Osteoblast (primary cell): ENCODE measurements around the gene RNGTT. TPM values are rescaled to one million over a fixed set of nuclear protein-coding genes. Genes with fewer than 3 reads are reported as not detected.

ENCODE experiments used
- DNase-seq: peaks from one replicate; pipeline ENCODE4 v3.0.0; 2011; ENCODE audit warnings: low spot score, mixed read lengths; ENCODE audit not compliant: insufficient read length; ENCODE audit errors: missing footprints
- H2AFZ ChIP-seq: 2 replicates; pipeline ENCODE4 v1.6.0; 2011; ENCODE audit warnings: mild to moderate bottlenecking, low read length
- H3K27ac ChIP-seq: 2 replicates; pipeline ENCODE4 v1.5.1; 2011; ENCODE audit warnings: mild to moderate bottlenecking, low read depth, low read length, moderate library complexity
- H3K27me3 ChIP-seq: 2 replicates; pipeline ENCODE4 v1.6.0; 2012; ENCODE audit warnings: mild to moderate bottlenecking, control low read depth, inconsistent platforms, low read length, moderate library complexity; ENCODE audit not compliant: insufficient read depth
- H3K36me3 ChIP-seq: 2 replicates; pipeline ENCODE4 v1.5.1; 2011; ENCODE audit warnings: mild to moderate bottlenecking, low read length, control low read depth, moderate library complexity; ENCODE audit not compliant: insufficient read depth
- H3K4me1 ChIP-seq: 2 replicates; pipeline ENCODE4 v1.5.1; 2011; ENCODE audit warnings: mild to moderate bottlenecking, low read length, control low read depth, moderate library complexity; ENCODE audit not compliant: insufficient read depth
- H3K4me2 ChIP-seq: 2 replicates; pipeline ENCODE4 v1.6.0; 2011; ENCODE audit warnings: mild to moderate bottlenecking, low read length; ENCODE audit not compliant: insufficient read depth
- H3K4me3 ChIP-seq: fragments of 200-600 bp; sonication (generic); 3 replicates; pipeline ENCODE4 v1.5.1; 2012; ENCODE audit warnings: mild to moderate bottlenecking, low read length, inconsistent platforms; ENCODE audit not compliant: insufficient read depth
- H3K79me2 ChIP-seq: 2 replicates; pipeline ENCODE4 v1.6.0; 2012; ENCODE audit warnings: mild to moderate bottlenecking, low read length, control low read depth, inconsistent platforms; ENCODE audit not compliant: insufficient read depth
- H3K9me3 ChIP-seq: 2 replicates; pipeline ENCODE4 v1.5.1; 2011; ENCODE audit warnings: low read depth, low read length, control low read depth
- H4K20me1 ChIP-seq: 2 replicates; pipeline ENCODE4 v1.6.0; 2012; ENCODE audit warnings: mild to moderate bottlenecking, low read length, control low read depth; ENCODE audit not compliant: insufficient read depth
- CTCF ChIP-seq: IDR thresholded peaks from 2 replicates; pipeline ENCODE4 v1.5.1; 2011; ENCODE audit warnings: mild to moderate bottlenecking, low read depth, low read length, moderate library complexity; ENCODE audit errors: extremely low read depth
- total RNA-seq: library from RNA; depleted of rRNA; stranded (reverse); fragments of >200 nt; gene quantifications from 2 replicates; pipeline ENCODE4 v1.2.3, GENCODE V29; 2012

Gene RNGTT
- total RNA-seq, 1 donor, result 19.2 TPM

GRCh38 chr6:88611721-88612120, 351.7 kb downstream of the RNGTT start:
- Histone ChIP-seq H3K27me3 (no peaks in the 10 kb centered on the region), H3K36me3 (peaks cover 4% of the 10 kb centered on the region), H3K4me1 (no peaks in the 10 kb centered on the region), H4K20me1 (no peaks in the 10 kb centered on the region), H3K79me2 (no peaks in the 10 kb centered on the region), H2AFZ (no peak overlapping the region), H3K4me3 (no peak overlapping the region), H3K27ac (no peak overlapping the region), H3K9me3 (no peaks in the 10 kb centered on the region), H3K4me2 (no peak overlapping the region)
- no peak for DNase-seq
- no peak for TF ChIP-seq CTCF

- no peaks in the 10 kb centered on the region for H3K27me3 ChIP-seq
- no peaks in the 10 kb centered on the region for H3K79me2 ChIP-seq
- no peak for TF ChIP-seq CTCF
- H2AFZ ChIP-seq, result no peak overlapping the region
- no peaks in the 10 kb centered on the region for H3K9me3 ChIP-seq
- no peak for DNase-seq
- peaks cover 4% of the 10 kb centered on the region for H3K36me3 ChIP-seq
- no peak overlapping the region for H3K4me3 ChIP-seq
- H3K4me1 ChIP-seq, result no peaks in the 10 kb centered on the region
- no peak overlapping the region for H3K27ac ChIP-seq
- H4K20me1 ChIP-seq, result no peaks in the 10 kb centered on the region
- H3K4me2 ChIP-seq, result no peak overlapping the region
Measured at GRCh38 chr6:88609983-88610382, 353.4 kb downstream of the RNGTT start.

- Histone ChIP-seq H3K79me2 (no peaks in the 10 kb centered on the region), H3K27me3 (no peaks in the 10 kb centered on the region), H3K4me2 (no peak overlapping the region), H3K9me3 (no peaks in the 10 kb centered on the region), H3K4me1 (no peaks in the 10 kb centered on the region), H4K20me1 (no peaks in the 10 kb centered on the region), H3K36me3 (no peaks in the 10 kb centered on the region), H3K27ac (no peak overlapping the region), H2AFZ (no peak overlapping the region), H3K4me3 (no peak overlapping the region)
- no peak for DNase-seq
- TF ChIP-seq CTCF, result no peak
Measured at GRCh38 chr6:88605271-88605670, 358.1 kb downstream of the RNGTT start.

GRCh38 chr6:88599571-88599970, 363.8 kb downstream of the RNGTT start:
- Histone ChIP-seq H3K4me1 (no peaks in the 10 kb centered on the region), H2AFZ (no peak overlapping the region), H3K27ac (no peak overlapping the region), H3K4me2 (no peak overlapping the region), H3K79me2 (no peaks in the 10 kb centered on the region), H4K20me1 (no peaks in the 10 kb centered on the region), H3K9me3 (no peaks in the 10 kb centered on the region), H3K36me3 (no peaks in the 10 kb centered on the region), H3K4me3 (no peak overlapping the region), H3K27me3 (no peaks in the 10 kb centered on the region)
- DNase-seq, result no peak
- TF ChIP-seq CTCF, result no peak
